Activated effector memory CD4-positive, alpha-beta T cell treated with anti-CD3 and anti-CD28 coated beads, Interleukin-2, amount 50 U/mL, for 16 hours (primary cell): ENCODE measurements around the gene PFDN2.

Experiments used
- DNase-seq: peaks from one replicate; pipeline ENCODE4 v3.0.0-alpha.2; 2020

The PFDN2 gene

DNA sequence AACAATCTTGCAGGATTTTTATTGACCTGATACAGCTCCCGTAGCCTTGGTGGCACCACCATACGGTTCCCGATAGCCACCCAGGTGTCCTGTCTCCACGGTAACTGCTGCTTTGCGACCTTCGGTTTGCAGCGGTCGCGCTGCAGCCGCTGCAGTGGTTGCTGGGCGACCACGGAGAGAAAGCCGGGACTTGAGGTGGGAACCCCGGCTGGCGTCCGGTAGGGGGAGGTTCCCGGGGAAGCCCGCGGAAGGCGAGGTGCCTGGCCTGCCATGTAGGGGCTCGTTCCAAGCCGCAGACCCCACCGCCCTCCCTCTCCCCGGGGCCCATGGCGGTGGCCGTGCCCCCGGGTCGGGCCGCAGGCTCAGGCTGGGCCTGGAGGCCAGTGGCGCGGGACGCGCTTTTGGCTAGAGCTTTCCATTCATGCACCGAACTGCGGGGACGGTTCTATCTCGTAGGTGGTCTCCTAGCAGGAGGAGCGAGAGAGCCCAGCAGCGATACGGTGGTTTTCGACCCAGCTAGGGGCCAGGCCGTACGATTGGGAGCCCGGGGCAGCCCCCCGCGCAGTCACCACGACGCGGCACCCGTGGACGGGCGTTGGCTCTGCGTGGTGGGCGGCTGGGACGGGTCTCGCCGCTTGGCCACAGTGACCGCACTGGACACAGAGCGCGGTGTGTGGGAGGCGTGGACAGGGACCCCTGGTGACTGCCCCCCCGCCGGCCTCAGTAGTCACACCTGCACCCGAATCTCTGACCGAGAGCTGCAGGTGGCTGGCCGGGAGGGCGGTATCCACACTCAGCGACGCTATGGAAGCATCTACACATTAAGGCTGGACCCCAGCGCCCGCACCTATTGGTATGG is 19.4 kb downstream of the PFDN2 start, which contains the start of gene KLHDC9:
KLHDC9 (plus strand) TSS at position 152 of the 859 bp plus-strand sequence; CDS start at position 327, 175 bp downstream.
- peak; percentile 87 for DNase-seq

DNA sequence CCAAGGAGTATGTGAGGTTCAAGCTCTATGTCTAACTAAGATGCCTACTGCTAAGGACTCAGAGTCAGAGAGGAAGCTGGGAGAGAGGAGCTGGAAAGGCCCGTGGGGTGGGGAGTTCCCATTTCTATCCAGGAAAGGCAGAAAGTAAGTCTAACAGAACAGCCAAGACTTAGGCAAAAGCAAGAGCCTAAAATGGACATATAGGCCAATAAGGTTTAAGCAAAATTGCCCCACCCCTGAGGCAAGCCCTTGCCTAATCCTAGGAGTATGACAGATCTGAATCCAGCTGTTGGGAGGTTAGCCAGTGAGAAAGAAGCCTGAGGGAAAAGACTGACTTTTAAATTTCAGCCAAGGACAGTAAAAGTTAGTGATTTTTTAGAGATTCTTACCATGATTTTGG is 21.3 kb downstream of the PFDN2 start:
- DNase-seq: no peak

DNA sequence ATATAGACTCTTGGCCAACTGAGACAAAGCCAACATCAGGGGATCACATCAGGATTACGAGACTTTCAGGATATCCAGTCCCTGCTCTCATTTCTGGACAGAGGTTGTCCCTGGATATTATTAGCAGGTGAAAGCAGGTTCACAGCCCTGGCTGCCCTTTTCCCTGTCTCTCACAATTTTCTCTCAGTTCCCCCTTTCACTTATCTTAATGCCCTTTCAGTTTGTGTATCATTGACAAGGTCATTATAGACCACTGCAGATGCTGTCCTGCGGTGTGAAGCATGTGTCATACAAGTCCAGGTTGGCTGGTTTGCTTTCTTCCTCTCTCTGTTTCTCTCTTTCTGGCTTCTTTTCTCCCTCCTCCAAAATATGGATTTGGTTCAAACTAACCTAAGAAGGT is 21.8 kb downstream of the PFDN2 start:
- no peak for DNase-seq

DNA sequence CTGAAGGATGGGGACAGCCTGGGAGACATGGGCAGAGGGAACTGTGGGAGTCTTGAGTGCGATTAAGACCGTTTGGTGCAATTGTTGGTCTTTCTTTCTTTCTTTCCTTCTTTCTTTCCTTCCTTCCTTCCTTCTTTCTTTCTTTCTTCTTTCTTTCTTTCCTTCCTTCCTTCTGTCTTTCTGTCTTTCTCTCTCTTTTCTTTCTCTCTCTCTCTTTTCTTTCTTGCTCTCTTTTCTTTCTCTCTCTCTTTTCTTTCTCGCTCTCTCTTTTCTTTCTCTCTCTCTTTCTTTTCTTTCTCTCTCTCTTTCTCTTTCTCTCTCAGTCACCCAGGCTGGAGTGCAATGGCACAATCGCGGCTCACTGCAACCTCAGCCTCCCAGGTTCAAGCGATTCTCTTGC is 22.6 kb downstream of the PFDN2 start:
- DNase-seq: no peak

DNA sequence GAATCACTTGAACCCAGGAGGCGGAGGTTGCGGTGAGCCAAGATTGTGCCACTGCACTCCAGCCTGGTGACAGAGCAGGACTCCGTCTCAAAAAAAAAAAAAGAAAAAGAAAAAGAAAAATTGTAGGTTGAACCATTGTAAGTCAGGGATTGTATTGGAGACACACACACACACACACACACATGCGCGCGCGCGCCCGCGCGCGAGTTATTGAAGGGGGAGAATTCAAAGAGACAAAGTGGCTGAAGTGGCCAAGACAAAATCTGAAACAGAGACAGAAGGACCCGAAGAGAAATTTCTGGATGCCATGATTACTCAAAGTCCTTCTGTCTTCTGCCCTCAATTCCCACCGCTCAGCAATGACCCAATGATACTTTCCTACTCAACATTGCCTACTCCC is 23.4 kb downstream of the PFDN2 start:
- no peak for DNase-seq

DNA sequence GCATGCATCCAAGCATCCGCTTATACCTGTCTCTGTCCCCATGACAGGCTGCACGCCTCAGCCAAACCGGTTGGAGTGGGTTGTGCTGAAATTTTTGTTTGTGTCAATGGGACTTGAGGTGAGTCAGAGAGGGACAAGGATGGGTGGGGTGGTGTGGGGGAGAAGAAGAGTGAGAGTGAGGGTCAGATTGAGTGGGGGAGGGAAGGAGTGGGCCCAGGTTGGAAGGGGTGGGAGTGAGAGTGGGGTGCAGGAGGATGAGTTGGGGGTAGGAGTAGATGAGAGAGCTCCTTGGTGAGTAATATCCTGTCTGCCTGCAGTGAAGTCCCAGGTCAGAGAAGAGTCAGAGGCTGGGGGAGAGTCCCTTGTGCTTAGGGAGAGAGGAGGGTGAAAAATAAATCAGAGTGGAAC is 25.2 kb downstream of the PFDN2 start:
- DNase-seq: peak; percentile 76

DNA sequence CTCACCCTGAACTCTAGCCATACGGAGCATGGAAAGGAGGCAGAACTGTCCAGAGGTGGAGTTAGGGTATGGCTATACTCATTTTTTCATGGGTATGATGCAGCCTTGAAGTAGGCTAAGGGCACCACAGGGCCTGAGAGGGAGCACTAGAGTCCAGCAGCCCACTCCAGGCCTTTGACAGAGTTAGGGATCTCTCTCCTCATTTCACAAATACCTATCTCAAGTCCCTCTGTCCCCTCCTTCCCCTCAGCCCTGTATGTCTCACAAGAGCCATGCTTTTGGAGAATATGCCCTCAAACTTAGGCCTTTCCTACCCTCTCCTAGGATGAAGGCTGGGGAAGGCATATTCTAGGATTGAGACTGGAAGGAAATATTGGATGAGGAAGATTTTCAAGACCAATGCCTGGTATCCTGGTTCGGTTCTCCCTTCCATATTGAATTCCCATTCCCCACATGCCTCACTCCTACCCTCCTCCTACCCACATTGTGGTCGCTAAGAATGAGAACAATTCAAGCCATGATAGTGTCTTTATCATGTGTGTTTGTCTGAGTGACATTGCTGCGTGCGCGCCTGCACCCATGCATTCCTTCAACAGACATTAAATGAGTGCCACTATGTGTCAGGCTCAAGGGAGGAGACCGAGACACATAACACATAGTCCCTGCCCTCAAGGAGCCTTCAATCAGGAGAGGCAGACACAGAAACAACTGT is 25.9 kb downstream of the PFDN2 start:
- no peak for DNase-seq

DNA sequence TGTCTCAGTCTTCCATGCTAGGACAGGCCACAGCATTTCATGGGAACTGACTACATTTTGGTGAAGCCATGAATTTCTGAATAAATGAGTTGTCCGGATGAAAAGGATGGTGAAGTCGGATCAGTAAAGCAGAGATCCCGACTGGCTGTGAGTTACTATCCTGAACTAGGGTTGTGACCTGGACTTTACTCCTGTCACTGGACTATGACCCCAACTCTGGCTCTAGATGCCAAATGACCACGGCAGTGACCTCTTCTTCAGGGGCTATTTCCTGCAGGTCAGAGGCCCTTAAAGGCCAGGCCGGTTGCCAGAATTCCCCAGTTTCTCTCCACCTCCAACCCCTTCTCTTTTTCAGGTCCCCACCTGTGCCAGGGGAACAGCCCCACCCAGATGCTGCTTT is 26.7 kb downstream of the PFDN2 start:
- DNase-seq: no peak

DNA sequence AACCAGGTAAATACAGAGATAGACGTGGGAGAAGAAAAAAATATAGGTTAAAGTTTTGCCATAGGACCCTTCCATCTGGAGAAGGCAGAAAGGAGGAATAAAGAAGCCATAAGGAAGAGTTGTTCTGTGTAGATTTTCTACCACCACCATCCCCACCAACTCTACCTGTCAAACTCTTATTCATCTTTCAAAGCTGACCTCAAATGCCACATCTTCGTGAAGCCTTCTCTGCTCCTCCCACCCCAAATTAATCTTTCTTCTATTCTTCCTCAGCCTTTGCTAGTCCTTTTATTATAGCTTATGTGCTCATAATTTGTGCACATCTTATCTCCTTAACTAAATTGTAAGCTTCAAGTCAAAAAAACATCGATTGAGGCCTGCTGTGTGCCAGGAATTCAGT is 27.2 kb downstream of the PFDN2 start:
- no peak for DNase-seq

DNA sequence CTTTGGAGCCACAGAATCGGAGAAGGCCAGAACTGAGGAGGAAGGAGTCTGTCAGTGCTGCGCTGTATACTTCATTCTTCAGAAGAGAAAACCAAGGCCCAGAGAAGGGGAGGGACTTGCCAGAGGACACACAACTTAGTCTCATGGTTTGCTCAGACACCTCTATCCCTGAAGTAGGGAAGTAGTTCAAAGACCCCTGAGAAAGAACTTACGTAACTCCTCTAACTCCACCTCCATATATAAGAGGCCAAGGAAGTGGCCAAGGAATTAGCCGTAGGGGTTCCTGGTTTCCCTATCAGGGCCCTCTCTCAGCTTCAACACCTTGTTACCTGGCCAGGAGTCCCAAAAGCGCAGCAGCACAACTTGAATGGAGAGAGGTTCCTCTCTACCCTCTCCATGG is 27.9 kb downstream of the PFDN2 start:
- no peak for DNase-seq

DNA sequence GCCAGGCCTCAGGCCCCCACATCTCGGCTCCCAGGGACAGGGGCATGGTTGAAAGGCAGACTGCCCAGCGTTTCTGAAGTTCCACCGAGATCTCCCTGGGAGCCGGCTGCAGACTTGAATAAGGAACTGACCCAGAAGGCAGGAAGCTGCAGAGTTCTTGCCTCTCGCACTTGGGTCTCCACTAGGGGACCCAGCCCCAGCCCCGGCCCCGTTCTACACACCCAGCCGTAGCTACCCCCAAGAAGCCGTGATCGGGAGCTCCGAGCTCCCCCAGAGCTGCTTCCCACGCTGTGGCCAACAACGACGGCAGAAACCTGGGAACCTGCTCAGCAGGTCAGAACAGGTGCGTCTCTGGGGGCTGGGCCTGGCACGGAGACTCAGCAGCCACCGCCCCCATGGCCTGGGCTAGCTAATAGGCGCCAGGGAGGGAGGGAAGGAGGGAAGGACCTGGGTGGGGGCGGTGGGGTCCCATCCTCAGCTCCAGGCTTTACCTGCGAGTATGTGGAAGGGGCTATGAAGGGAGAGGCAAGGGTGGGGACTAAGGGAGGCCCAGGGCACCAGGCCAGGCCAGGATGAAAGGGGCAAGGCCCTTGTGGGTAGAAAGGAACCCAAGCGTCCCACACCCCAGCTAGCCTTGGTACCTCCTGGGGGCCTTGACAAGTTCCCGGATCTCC is 28.4 kb downstream of the PFDN2 start, which contains the start of gene NECTIN4:
NECTIN4 (minus strand) TSS at position 308 of the 674 bp plus-strand sequence; CDS start at position 46, 262 bp downstream.
- no peak for DNase-seq

DNA sequence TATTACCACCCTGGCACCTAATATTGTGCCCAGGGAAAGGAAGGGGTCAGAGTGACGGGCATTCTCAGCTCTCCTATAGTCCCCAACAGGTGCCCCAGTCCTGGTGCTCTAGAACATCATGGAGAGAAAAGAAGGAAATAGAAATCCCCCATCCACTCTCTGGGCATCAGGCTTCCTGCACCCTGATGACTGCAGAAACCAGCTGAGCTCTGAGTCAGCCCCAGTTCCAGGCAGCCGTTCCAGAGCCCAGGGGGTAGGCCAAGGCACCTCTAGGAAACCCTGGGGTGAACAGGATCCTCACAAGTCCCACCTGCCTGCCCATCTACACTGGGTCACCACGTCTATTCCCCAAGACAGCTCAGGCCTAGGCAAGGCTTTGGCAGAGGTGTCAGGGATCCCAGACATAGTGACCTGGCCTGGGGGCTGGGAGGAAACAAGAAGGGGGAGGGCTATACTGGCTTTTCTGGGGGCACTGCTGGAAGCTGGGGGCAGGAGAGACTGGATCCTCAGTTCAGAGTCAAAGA is 29.2 kb downstream of the PFDN2 start:
- DNase-seq: no peak

DNA sequence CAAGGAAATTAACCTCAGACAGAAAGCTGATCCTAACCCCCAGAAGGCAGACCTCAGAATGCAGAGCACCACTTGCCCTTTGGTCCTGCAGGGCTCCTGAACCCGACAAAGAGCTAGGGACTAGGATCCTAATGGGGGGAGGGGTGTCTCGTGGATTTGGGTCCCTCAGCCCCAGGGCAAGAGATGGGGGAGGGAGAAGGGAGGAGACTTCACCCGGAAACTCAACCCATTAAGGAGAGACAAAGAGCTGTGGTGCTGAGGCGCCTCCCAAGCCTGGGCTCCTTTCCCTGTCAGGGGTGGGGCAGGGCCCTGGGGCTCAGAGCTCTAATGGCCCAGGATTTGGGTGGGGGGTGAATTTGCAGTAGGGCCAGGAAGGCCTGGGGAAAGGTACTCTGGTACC is 31.4 kb downstream of the PFDN2 start:
- no peak for DNase-seq

DNA sequence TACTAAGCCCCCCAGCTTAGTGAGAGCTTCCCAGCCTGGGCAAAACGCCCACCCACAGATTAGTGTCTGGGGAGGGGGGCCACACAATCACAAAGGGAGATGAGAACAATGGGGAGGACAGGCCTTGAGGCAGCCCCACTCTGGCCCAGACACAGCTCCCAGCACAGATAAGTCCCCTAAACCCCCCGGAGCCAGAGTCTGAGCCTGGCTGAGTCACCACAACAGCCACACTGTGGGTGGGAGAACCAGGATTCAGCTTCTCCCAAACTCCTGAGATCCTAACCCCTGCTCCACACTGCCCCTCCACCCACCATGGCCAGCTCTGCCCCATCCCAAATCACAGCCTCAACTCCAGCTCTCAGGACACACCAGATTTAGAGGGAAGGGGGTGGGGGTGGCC is 32.7 kb downstream of the PFDN2 start:
- DNase-seq: no peak

DNA sequence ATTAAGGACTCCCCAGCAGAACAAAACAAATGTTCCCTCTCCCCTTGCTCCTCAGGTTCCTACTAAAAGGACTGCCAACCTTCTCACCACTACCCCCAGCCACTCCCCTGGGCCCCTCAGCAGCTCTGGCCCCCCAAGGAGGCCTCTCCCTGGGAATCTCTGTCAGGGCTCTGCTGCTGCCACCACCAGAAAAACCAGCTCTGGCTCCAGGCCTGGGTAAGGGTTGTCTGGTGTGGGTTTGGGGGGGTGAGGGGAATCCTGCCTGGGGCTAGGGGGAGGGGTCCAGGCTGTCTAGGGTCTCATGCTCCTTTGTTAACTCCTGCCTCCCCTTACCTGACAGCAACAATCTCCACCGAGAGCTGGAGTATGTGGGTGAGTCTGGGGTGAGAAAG is 33.2 kb downstream of the PFDN2 start:
- DNase-seq: no peak

DNA sequence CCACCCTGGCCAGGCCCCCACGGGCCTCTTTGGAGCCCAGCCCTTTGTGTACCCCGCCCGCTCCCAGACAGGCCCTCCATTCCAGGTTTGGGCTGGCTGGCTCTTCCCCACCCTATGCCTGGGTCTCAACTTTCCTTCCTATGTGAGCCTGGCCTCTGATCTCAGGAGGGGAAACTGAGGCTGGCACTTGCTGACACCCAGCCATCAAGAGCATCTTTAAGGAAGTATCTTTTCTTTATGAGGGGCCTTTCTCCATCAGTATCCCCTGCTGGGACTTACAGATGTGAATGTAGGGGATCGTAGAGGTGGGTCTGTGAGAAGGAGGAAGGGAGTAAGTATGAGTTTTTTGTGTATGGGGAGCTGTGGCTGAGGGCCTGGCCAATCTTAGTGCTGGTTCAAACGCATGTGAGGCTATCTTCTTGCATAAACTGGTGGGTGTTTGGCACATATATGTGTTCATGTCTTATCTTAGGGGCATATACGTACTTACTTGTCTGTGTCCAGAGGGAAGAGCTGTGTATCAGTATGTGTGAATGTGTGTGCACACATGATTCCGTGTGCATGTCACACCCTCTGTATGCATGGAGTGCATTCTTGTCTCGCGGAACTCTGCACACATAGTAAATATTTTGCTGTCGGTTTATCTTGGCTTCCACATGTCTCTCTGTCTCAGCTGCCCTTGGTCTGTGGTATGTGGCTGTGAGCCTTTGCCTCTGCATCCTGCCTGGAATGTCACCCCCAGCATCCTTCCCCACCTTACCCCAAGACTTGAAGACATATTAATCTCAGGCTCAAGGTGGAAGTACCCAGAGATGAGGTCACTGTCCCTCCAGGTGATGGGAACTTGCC is 33.9 kb downstream of the PFDN2 start:
- DNase-seq: no peak

DNA sequence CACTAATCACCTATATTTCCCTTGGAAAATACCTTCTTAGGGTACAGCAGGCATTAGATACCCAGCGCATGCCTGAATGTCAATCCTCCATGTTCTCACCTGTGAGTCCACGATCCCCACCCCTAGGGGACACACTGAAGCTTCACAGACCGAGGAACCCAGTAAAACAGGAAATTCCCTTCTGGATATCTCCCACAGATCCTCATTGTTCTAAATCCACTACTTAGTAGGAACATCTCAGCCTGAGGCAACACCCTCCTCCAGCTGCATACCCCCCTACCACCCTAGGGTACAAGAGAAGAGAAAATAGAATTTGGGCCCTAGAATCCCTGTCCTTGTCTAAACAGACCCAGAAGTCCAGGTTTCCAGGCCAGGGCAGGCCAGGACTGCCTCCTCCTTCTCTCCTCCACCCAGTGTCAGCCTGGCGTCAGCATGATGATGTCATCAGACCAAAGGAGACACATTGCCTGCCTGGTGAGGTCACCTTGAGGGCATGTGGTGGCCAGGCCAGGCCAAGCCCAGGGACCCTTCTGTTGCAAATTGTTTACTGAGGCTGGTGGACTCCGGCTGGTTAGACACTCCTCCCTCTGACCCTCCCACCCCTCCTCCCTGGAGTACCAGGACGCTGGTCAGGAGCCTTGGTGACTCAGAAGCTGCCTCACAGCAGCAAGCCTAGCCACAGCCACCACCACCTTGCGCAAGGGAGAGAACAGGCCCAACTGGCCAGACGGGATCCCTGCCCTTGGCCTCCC is 34.7 kb downstream of the PFDN2 start:
- DNase-seq: no peak

DNA sequence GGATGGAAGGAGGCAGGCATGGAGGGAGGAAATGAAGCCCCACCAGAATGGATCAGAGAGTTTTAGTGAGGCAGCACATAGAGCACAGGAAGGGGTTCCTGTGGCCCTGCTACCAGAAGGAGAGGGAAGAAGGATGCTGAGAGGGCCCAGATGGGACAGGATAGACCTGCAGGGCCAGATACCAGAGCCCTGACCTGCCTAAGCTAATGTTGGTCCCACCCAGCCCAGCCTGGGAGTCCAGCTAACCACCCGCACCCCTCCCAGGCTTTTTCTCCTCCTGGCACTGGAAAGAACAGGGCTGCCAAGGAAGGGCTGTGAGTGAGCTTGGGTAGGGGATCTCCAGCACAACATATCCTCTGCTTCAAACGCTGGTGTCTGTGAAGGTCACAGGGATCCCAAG is 35.4 kb downstream of the PFDN2 start:
- DNase-seq: no peak

DNA sequence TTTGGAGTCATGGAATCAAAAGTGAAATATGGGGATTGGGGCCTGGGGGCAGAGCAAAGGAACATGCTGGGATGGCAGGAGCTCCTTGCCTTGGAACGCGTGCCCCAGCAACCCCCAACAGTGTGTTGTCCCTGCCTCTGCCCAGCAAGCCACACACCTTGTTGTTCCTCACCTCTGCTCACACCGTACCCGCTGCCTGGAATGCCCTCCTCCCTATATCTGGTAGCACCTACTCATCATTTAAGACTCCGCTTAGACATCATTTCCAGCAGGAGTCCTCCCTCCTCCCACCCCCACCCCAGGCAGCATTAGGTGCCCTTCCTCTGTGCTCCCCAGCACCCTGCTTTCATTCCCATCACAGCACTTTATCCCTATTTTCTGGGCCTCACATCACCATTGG is 36.3 kb downstream of the PFDN2 start:
- no peak for DNase-seq

DNA sequence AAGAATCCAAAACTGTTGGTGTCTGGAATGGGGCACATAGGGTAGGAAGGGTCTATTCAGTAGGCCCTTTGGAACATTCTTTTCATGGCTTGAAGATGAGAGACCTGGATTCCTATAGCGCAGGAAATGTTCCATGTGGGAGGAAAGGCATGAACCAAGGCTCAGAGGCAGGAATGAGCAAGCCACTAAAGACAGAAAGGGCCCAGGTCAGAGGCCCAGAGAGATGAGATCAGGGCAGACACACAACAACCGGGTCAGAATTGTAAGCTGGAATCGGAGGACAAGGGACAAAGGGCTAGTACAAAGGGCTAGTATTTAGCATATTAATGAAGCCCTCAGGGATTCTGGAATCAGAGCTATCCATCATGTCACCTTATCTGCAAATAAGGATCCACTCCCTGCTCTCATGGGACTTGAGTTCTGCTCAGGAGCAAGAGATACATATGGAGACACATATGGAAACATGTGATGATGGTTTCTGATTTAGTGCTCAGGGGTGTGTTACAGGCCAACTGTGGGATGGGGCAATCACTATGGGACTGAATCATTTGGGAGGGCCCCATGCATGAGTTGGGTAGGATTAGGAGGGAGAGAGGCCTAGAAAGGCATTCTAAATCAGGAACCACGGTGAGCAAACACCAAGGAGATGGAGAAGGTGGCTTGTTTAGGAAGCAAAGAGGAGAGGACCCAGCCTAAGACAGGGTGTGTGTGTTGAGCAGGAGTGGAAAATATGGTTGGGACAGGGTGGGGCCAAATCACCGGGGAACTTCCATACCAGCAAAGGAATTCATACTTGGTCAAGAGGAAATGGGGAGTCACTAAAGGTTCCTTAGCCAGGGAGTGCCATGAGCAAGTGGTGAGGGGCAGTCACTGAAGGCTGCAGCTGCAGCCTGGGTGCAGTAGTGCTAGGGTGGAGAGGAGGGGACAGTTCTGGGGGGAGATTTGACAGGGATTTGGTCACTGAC is 37.1 kb downstream of the PFDN2 start:
- no peak for DNase-seq
